K562 (cell line): ENCODE results near the gene QRFP. TPM values are rescaled to one million over a fixed set of nuclear protein-coding genes. Genes with fewer than 3 reads are reported as not detected.
A peak's percentile ranks its signal among the peaks of the same experiment; 100 is the strongest.

Source experiments
- ATAC-seq: fragments of 200-7000 bp; cut with Tn5 transposase; 3 replicates; pipeline ENCODE4 v1.9.1; 2020; ENCODE audit warnings: moderate library complexity
- BruUV-seq: library from RNA; stranded (reverse); fragments of 400-500 nt; replicated peaks from 2 replicates; lab custom pipeline; 2021; lab: Mats Ljungman, UMichigan
- CTCF ChIA-PET: fragments of 300-600 bp; formaldehyde crosslinking; extraction: SDS; loops from one replicate; lab custom pipeline; 2021; ENCODE audit warnings: low intra/inter-chr PET ratio; lab: Yijun Ruan, JAX
- POLR2A ChIA-PET: fragments of 300-600, 350-650 bp; sonication (Branson Sonifier 250); formaldehyde crosslinking; extraction: SDS; loops from one replicate; lab custom pipeline; 2021; ENCODE audit warnings: antibody characterized with exemption, inconsistent platforms; lab: Yijun Ruan, JAX
- DNase-seq, 4 experiments: peaks; one replicate each; pipeline versions ENCODE4 v3.0.0 to v3.0.0-alpha.2; 2011 to 2018; ENCODE audit warnings: low spot score in 3 of 4, mixed read lengths in 3 of 4; ENCODE audit errors: extremely low read depth in 1 of 4
- FAIRE-seq: peaks from 2 replicates; lab custom pipeline; 2011; peaks lifted over from hg19 to GRCh38; lab: Jason Lieb, UNC
- H2AFZ ChIP-seq: 2 replicates; pipeline ENCODE4 v1.6.0; 2011; ENCODE audit warnings: low read depth, low read length, control low read depth, inconsistent platforms
- H3K27ac ChIP-seq: fragments of 200-600 bp; 3 replicates; pipeline ENCODE4 v1.8.0; 2011; ENCODE audit warnings: low read depth, mild to moderate bottlenecking, control low read depth, inconsistent platforms, low read length, moderate library complexity, mixed read lengths; ENCODE audit errors: extremely low read depth
- H3K27me3 ChIP-seq, 2 experiments: fragments of 300-600 bp in 1 of 2; 2 replicates in 1 of 2; 3 replicates in 1 of 2; pipeline versions ENCODE4 v1.6.0 to v1.8.0; 2011; ENCODE audit warnings: inconsistent platforms in 2 of 2, low read length in 2 of 2, mild to moderate bottlenecking in 1 of 2, mixed read lengths in 1 of 2, moderate library complexity in 1 of 2; ENCODE audit not compliant: control insufficient read depth in 2 of 2, insufficient read depth in 2 of 2
- H3K36me3 ChIP-seq: fragments of 300-600 bp; 3 replicates; pipeline ENCODE4 v1.8.0; 2011; ENCODE audit warnings: mild to moderate bottlenecking, low read length, inconsistent platforms; ENCODE audit not compliant: control insufficient read depth, insufficient read depth
- H3K4me1 ChIP-seq, 2 experiments: fragments of 200-600 bp in 1 of 2; replicated peaks in 1 of 2; 2 replicates in 1 of 2; 3 replicates in 1 of 2; pipeline versions ENCODE4 v1.5.1 to v1.8.0; 2011; ENCODE audit warnings: inconsistent platforms in 2 of 2, low read length in 2 of 2, mild to moderate bottlenecking in 1 of 2, mixed read lengths in 1 of 2, moderate library complexity in 1 of 2; ENCODE audit not compliant: control insufficient read depth in 2 of 2, insufficient read depth in 2 of 2
- H3K4me2 ChIP-seq: 2 replicates; pipeline ENCODE4 v1.6.1; 2011; ENCODE audit warnings: low read length, control low read depth, inconsistent platforms, mixed read lengths; ENCODE audit not compliant: insufficient read depth
- H3K4me3 ChIP-seq: fragments of 200-600 bp; sonication (generic), shearing (Covaris generic); 2 replicates; pipeline ENCODE4 v1.5.1; 2016; ENCODE audit warnings: control low read depth, inconsistent platforms
- H3K79me2 ChIP-seq: fragments of 200-600 bp; 3 replicates; pipeline ENCODE4 v1.8.0; 2011; ENCODE audit warnings: low read length, inconsistent platforms; ENCODE audit not compliant: control insufficient read depth, insufficient read depth
- H3K9ac ChIP-seq, 2 experiments: 2 replicates each; pipeline versions ENCODE4 v1.6.0 to v1.6.1; 2011; ENCODE audit warnings: low read depth in 2 of 2, low read length in 2 of 2, control low read depth in 1 of 2, inconsistent platforms in 1 of 2, mild to moderate bottlenecking in 1 of 2, mixed read lengths in 1 of 2; ENCODE audit not compliant: insufficient read depth in 1 of 2
- H3K9me1 ChIP-seq: one replicate; pipeline ENCODE4 v1.6.0; 2011; ENCODE audit warnings: inconsistent platforms, mild to moderate bottlenecking, low read length, moderate library complexity; ENCODE audit not compliant: control insufficient read depth, insufficient read depth
- H3K9me3 ChIP-seq: replicated peaks from 2 replicates; pipeline ENCODE4 v1.5.1; 2011; ENCODE audit warnings: low read depth, low read length, inconsistent platforms; ENCODE audit not compliant: control insufficient read depth, insufficient read depth
- H4K20me1 ChIP-seq: replicated peaks from 2 replicates; pipeline ENCODE4 v1.6.1; 2011; ENCODE audit warnings: low read length, inconsistent platforms, mixed read lengths; ENCODE audit not compliant: control insufficient read depth, insufficient read depth
- ARNT ChIP-seq, 2 experiments: fragments of 450-650 bp; IDR thresholded peaks; 2 replicates each; pipeline ENCODE4 v1.6.1; 2016; ENCODE audit warnings: mild to moderate bottlenecking in 1 of 2
- ATF3 ChIP-seq, 2 experiments: fragments of 450-650 bp in 1 of 2; sonication (generic) in 1 of 2; formaldehyde crosslinking in 1 of 2; IDR thresholded peaks in 1 of 2; conservative IDR thresholded peaks in 1 of 2; 2 replicates each; pipeline versions ENCODE4 v1.6.1 to v1.8.1; 2016 to 2023; ENCODE audit warnings: mild to moderate bottlenecking in 2 of 2, moderate library complexity in 2 of 2, inconsistent platforms in 1 of 2, missing genetic modification reagents in 1 of 2
- ATF4 ChIP-seq: fragments of 450-650 bp; formaldehyde crosslinking; IDR thresholded peaks from 2 replicates; pipeline ENCODE4 v1.4.0; 2022; ENCODE audit warnings: mild to moderate bottlenecking, moderate library complexity
- KLF10 ChIP-seq: fragments of 250-450 bp; sonication (Bioruptor Pico); IDR thresholded peaks from 2 replicates; pipeline ENCODE4 v1.6.1; 2021; ENCODE audit warnings: matching md5 sums
- MAFG ChIP-seq: fragments of 450-650 bp; conservative IDR thresholded peaks from 2 replicates; pipeline ENCODE4 v1.6.1; 2016; ENCODE audit warnings: missing genetic modification characterization, missing compliant biosample characterization
- MCM7 ChIP-seq, 2 experiments: fragments of 450-650 bp; IDR thresholded peaks; 2 replicates each; pipeline ENCODE4 v1.6.1; 2016 to 2018
- SOX6 ChIP-seq: fragments of 450-650 bp; IDR thresholded peaks from 2 replicates; pipeline ENCODE4 v1.6.1; 2014; ENCODE audit warnings: mild to moderate bottlenecking
- ZNF395 ChIP-seq: fragments of 200-800 bp; sonication (Bioruptor generic); IDR thresholded peaks from 2 replicates; pipeline ENCODE4 v1.6.1; 2017; ENCODE audit warnings: missing genetic modification characterization, missing compliant biosample characterization
- ZNF507 ChIP-seq: conservative IDR thresholded peaks from 2 replicates; pipeline ENCODE4 v1.6.1; 2017; ENCODE audit warnings: missing genetic modification characterization, missing compliant biosample characterization
- WGBS: fragments of 100-300 bp; shearing (Covaris generic); methylation state at CpG from one replicate; pipeline ENCODE4 v1.1.6; 2016; ENCODE audit warnings: low coverage, mixed read lengths; ENCODE audit not compliant: insufficient coverage; ENCODE audit errors: missing lambda C conversion rate; 5-methylcytosine and 5-hydroxymethylcytosine counted together
- in situ Hi-C: fragments of 300-500 bp; cut with MboI; formaldehyde crosslinking; loops from 4 replicates; pipeline ENCODE4 v1.15.0; 2018; ENCODE audit warnings: inconsistent platforms, mixed read lengths
- intact Hi-C: fragments of 100-400 bp; cut with micrococcal nuclease; formaldehyde crosslinking; loops from 2 replicates; pipeline ENCODE4 v1.14.2; 2022
- polyA plus RNA-seq, 8 experiments: library from polyadenylated mRNA; depleted of rRNA in 4 of 8; stranded (reverse) in 5 of 8; unstranded in 3 of 8; fragments of >200 nt; fragmentation: Nextera tagmentation in 2 of 8; fragmentation: Illumina TruSeq in 1 of 8; extraction: Ambion mirVana in 2 of 8; extraction: Trizol in 1 of 8; gene quantifications; 2 replicates each; pipeline versions ENCODE4 v1.2.1 to v1.2.3, GENCODE V29; 2011 to 2014; ENCODE audit warnings: inconsistent platforms in 1 of 8, missing spikeins in 1 of 8
- total RNA-seq, 7 experiments: library from RNA; depleted of rRNA in 6 of 7; stranded (reverse); fragments of >200 nt in 6 of 7; fragmentation: Illumina TruSeq in 2 of 7; extraction: Trizol in 2 of 7; gene quantifications; 2 replicates each; pipeline versions ENCODE4 v1.2.1 to v1.2.3, GENCODE V29; 2011 to 2021; ENCODE audit warnings: low replicate concordance in 1 of 7
- TF ChIP-seq, protein P1 (sequence below): sonication (generic); formaldehyde crosslinking; IDR thresholded peaks from 2 replicates; pipeline ENCODE4 v1.8.1; 2023; ENCODE audit warnings: mild to moderate bottlenecking, missing genetic modification reagents
- TF ChIP-seq, protein P2 (sequence below): fragments of 450-650 bp; IDR thresholded peaks from 2 replicates; pipeline ENCODE4 v1.6.1; 2016
- TF ChIP-seq, protein P3 (sequence below), 2 experiments: fragments of 450-650 bp in 1 of 2; sonication (generic) in 1 of 2; formaldehyde crosslinking; conservative IDR thresholded peaks; 2 replicates each; pipeline versions ENCODE4 v1.4.0 to v1.8.1; 2020 to 2022; ENCODE audit warnings: mild to moderate bottlenecking in 1 of 2, missing genetic modification reagents in 1 of 2

QRFP gene
- total and polyA plus RNA-seq, 9 of the 15 experiments (the other 6 are each of a cell fraction or from before 2014, with no cell fraction given), result not detected

- FAIRE-seq (no peak), DNase-seq (peak in 2 of 4 experiments; percentile 29 to 61), ATAC-seq (no peak)
- BruUV-seq, result no TSS peak
- ChIA-PET CTCF (no interaction called here), POLR2A (interaction anchor here (0.6 to 7.4 kb wide), 14 partner anchors 8 to 99 kb away, joined by 3 to 93 read pairs (median 4); no protein-coding TSS in a partner anchor)
- no peak overlapping the region for H3K9ac ChIP-seq
- peaks cover 6 to 17% of the 10 kb centered on the region in 2 experiments; a peak in 4 of 5 replicates for H3K4me1 ChIP-seq
- no peaks in the 10 kb centered on the region for H3K79me2 ChIP-seq
- H4K20me1 ChIP-seq, result peaks cover 54% of the 10 kb centered on the region
- H3K36me3 ChIP-seq, result no peaks in the 10 kb centered on the region
- TF ChIP-seq, protein P1, sequence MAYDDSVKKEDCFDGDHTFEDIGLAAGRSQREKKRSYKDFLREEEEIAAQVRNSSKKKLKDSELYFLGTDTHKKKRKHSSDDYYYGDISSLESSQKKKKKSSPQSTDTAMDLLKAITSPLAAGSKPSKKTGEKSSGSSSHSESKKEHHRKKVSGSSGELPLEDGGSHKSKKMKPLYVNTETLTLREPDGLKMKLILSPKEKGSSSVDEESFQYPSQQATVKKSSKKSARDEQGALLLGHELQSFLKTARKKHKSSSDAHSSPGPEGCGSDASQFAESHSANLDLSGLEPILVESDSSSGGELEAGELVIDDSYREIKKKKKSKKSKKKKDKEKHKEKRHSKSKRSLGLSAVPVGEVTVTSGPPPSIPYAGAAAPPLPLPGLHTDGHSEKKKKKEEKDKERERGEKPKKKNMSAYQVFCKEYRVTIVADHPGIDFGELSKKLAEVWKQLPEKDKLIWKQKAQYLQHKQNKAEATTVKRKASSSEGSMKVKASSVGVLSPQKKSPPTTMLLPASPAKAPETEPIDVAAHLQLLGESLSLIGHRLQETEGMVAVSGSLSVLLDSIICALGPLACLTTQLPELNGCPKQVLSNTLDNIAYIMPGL (CRISPR knock-in tag), result 0 out of 2 replicates have a peak, but pooled peaks have one; percentile 27
- TF ChIP-seq, protein P2, sequence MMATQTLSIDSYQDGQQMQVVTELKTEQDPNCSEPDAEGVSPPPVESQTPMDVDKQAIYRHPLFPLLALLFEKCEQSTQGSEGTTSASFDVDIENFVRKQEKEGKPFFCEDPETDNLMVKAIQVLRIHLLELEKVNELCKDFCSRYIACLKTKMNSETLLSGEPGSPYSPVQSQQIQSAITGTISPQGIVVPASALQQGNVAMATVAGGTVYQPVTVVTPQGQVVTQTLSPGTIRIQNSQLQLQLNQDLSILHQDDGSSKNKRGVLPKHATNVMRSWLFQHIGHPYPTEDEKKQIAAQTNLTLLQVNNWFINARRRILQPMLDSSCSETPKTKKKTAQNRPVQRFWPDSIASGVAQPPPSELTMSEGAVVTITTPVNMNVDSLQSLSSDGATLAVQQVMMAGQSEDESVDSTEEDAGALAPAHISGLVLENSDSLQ, result no peak
- no peak for TF ChIP-seq ATF3 (IDR thresholded peaks at IDR 0.05)
- 0 out of 2 replicates have a peak, but pooled peaks have one; percentile 12 for TF ChIP-seq ATF3 (CRISPR knock-in tag; conservative IDR thresholded peaks at IDR 0.05)
- no peak for TF ChIP-seq MAFG (tag)
- TF ChIP-seq, protein P3, sequence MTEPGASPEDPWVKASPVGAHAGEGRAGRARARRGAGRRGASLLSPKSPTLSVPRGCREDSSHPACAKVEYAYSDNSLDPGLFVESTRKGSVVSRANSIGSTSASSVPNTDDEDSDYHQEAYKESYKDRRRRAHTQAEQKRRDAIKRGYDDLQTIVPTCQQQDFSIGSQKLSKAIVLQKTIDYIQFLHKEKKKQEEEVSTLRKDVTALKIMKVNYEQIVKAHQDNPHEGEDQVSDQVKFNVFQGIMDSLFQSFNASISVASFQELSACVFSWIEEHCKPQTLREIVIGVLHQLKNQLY (CRISPR knock-in tag; conservative IDR thresholded peaks at IDR 0.05), result 0 out of 4 replicates have a peak, but pooled peaks of 1 of the 2 experiments have one; percentile 3
- no peak for TF ChIP-seq ARNT (IDR thresholded peaks at IDR 0.05)
- no peak for TF ChIP-seq MCM7 (IDR thresholded peaks at IDR 0.05)
- TF ChIP-seq ZNF395 (CRISPR knock-in tag), result no peak
- no peak for TF ChIP-seq ATF4 (CRISPR knock-in tag)
- TF ChIP-seq KLF10 (CRISPR knock-in tag), result no peak
- TF ChIP-seq ZNF507 (tag), result no peak
- no peak for TF ChIP-seq SOX6
- peaks cover 40 to 82% of the 10 kb centered on the region in 2 experiments for H3K27me3 ChIP-seq
- no peak overlapping the region for H3K4me2 ChIP-seq
- intact Hi-C loops (no loop called here), in situ Hi-C loops (no loop called here)
- H3K9me1 ChIP-seq, result peaks cover 8% of the 10 kb centered on the region
- no peak overlapping the region for H3K27ac ChIP-seq
- no peak overlapping the region for H3K4me3 ChIP-seq
- WGBS, result 7% methylated on average over 9 of the region's 9 CpGs
- no peak overlapping the region for H2AFZ ChIP-seq
- peaks cover 6% of the 10 kb centered on the region for H3K9me3 ChIP-seq
These were observed 48.6 kb upstream of the QRFP start for GRCh38 chr9:130945173-130945572.
